ENCODE measurements around the gene SLC39A13. TPM values are rescaled to one million over a fixed set of nuclear protein-coding genes. Genes with fewer than 3 reads are reported as not detected.

The SLC39A13 gene
- total and polyA plus RNA-seq, 2 of the 13 experiments (the other 11 are each of a cell fraction or from before 2014, with no cell fraction given): 15.3 to 30.5 TPM

- no peak for TF ChIP-seq SMARCC2 (IDR thresholded peaks at IDR 0.05)
- TF ChIP-seq NFIB (CRISPR knock-in tag; IDR thresholded peaks at IDR 0.05; ENCODE audit: borderline replicate concordance): no peak
- TF ChIP-seq ETV5 (CRISPR knock-in tag; IDR thresholded peaks at IDR 0.05; ENCODE audit: borderline replicate concordance): peak; percentile 89
- peak; percentile 78 for TF ChIP-seq KLF6 (CRISPR knock-in tag; IDR thresholded peaks at IDR 0.05)
- no peak for TF ChIP-seq E2F2 (CRISPR knock-in tag; IDR thresholded peaks at IDR 0.05; ENCODE audit: borderline replicate concordance)
- TF ChIP-seq ZNF280D (CRISPR knock-in tag; IDR thresholded peaks at IDR 0.05): no peak
- TF ChIP-seq MXI1 (IDR thresholded peaks at IDR 0.05; ENCODE audit: borderline replicate concordance, low read depth, low read length): peak; percentile 62; the same call in 1 of the 3 replicates
- no peak for TF ChIP-seq NFIC (IDR thresholded peaks at IDR 0.05; ENCODE audit: low read length)
- no peak for TF ChIP-seq ZNF550 (CRISPR knock-in tag; IDR thresholded peaks at IDR 0.05; ENCODE audit: borderline replicate concordance)
- TF ChIP-seq ZNF580 (CRISPR knock-in tag; IDR thresholded peaks at IDR 0.05; ENCODE audit: borderline replicate concordance, low read depth): peak; percentile 87
- peak; percentile 94 for TF ChIP-seq IKZF4 (CRISPR knock-in tag; IDR thresholded peaks at IDR 0.05; ENCODE audit: borderline replicate concordance, low read depth, not compliant biosample characterization)
- TF ChIP-seq FIP1L1 (IDR thresholded peaks at IDR 0.05; ENCODE audit: borderline replicate concordance, insufficient read depth, low read depth, low read length): no peak
- peak; percentile 39; the same call in 1 of the 2 replicates for TF ChIP-seq RNF2 (conservative IDR thresholded peaks at IDR 0.05; ENCODE audit: low read depth)
- peak; percentile 70; the same call in 1 of the 2 replicates for TF ChIP-seq AHR (CRISPR knock-in tag; IDR thresholded peaks at IDR 0.05)
- no peak for TF ChIP-seq USF2 (IDR thresholded peaks at IDR 0.05; ENCODE audit: low read depth, low read length)
- no peak for TF ChIP-seq USF2 (CRISPR knock-in tag; IDR thresholded peaks at IDR 0.05; ENCODE audit: borderline replicate concordance)
- TF ChIP-seq DNMT1 (CRISPR knock-in tag; IDR thresholded peaks at IDR 0.05): peak; percentile 69; the same call in 1 of the 2 replicates
- peak; percentile 78 for TF ChIP-seq ZFP91 (CRISPR knock-in tag; IDR thresholded peaks at IDR 0.05; ENCODE audit: borderline replicate concordance)
- TF ChIP-seq ZNF180 (CRISPR knock-in tag; IDR thresholded peaks at IDR 0.05; ENCODE audit: borderline replicate concordance, low read depth): no peak
- TF ChIP-seq FOXA3 (CRISPR knock-in tag; IDR thresholded peaks at IDR 0.05): peak; percentile 61
Observed at GRCh38 chr11:47407746-47408590, at the start of gene SLC39A13 (continued).
